Prostate gland (tissue), 2 donors: ENCODE results near the gene OSBPL3. TPM values are rescaled to one million over a fixed set of nuclear protein-coding genes. Genes with fewer than 3 reads are reported as not detected.

Experiments used
- DNase-seq: peaks from one replicate; pipeline ENCODE4 v3.0.0-alpha.2; 2019; ENCODE audit warnings: low spot score
- H3K27ac ChIP-seq, 2 donors: fragments of 200-600 bp; sonication (generic); 2 replicates each; pipeline ENCODE4 v1.5.1; 2017 to 2019
- H3K27me3 ChIP-seq: fragments of 200-600 bp; sonication (generic); replicated peaks from 2 replicates; pipeline ENCODE4 v1.5.1; 2019; ENCODE audit not compliant: insufficient read depth
- H3K36me3 ChIP-seq, 2 donors: fragments of 200-600 bp; sonication (generic); 1 replicate in 1 of 2; 2 replicates in 1 of 2; pipeline versions ENCODE4 v1.5.1 to v1.8.1; 2017 to 2019
- H3K4me1 ChIP-seq: fragments of 200-600 bp; sonication (generic); replicated peaks from 2 replicates; pipeline ENCODE4 v1.5.1; 2019
- H3K4me3 ChIP-seq, 2 donors: fragments of 200-600 bp; sonication (generic); 2 replicates each; pipeline ENCODE4 v1.5.1; 2017 to 2019
- H3K9me3 ChIP-seq: fragments of 200-600 bp; sonication (generic); 2 replicates; pipeline ENCODE4 v1.5.1; 2017
- POLR2A ChIP-seq: fragments of 450-650 bp; IDR thresholded peaks from one replicate; pipeline ENCODE4 v1.6.1; 2016; ENCODE audit warnings: antibody characterized with exemption, mild to moderate bottlenecking
- POLR2AphosphoS5 ChIP-seq: sonication (generic); formaldehyde crosslinking; IDR thresholded peaks from one replicate; pipeline ENCODE4 v1.6.1; 2017; ENCODE audit warnings: antibody characterized with exemption
- WGBS: methylation state at CpG from one replicate; pipeline ENCODE4 v1.1.5; 2018; 5-methylcytosine and 5-hydroxymethylcytosine counted together
- intact Hi-C: fragments of 100-400 bp; cut with DNase I; formaldehyde crosslinking; loops from one replicate; pipeline ENCODE4 v1.14.2; 2022
- total RNA-seq, 2 donors: library from RNA; depleted of rRNA; stranded (reverse); fragments of >200 nt; gene quantifications; one replicate each; pipeline ENCODE4 v1.1.0, GENCODE V29; 2016
- TF ChIP-seq, protein P1 (sequence below), 4 experiments: fragments of 200-600 bp in 2 of 4; fragments of 450-650 bp in 2 of 4; sonication (generic) in 2 of 4; IDR thresholded peaks; 1 replicate in 3 of 4; 2 replicates in 1 of 4; pipeline ENCODE4 v1.5.1; 2016 to 2019; ENCODE audit warnings: antibody characterized with exemption in 4 of 4, mild to moderate bottlenecking in 2 of 4, moderate library complexity in 2 of 4

OSBPL3 gene
- total RNA-seq, 2 donors from 2014 or later = 3.1 to 6.3 TPM

DNA sequence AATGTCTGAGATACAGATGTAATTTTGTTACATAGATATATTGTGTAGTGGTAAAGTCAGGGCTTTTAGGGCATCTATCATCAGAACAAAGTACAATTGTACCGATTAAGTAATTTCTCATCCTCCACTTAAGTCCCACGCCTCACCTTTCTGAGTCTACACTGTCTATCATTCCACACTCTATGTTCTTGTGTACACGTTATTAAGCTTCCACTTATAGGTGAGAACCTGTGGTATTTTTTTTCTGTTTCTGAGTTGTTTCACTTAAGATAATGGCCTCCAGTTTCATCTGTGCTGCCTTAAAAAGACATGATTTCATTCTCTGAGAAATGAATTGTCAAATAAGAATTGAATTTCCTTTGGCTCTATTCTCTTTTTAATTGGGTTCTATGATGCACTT is 15.5 kb upstream of the OSBPL3 start:
- intact Hi-C loops = no loop called here
- H3K27me3 ChIP-seq = no peaks in the 10 kb centered on the region
- DNase-seq = no peak
- no peak overlapping the region for H3K4me3 ChIP-seq
- H3K4me1 ChIP-seq = no peaks in the 10 kb centered on the region
- TF ChIP-seq, protein P1, sequence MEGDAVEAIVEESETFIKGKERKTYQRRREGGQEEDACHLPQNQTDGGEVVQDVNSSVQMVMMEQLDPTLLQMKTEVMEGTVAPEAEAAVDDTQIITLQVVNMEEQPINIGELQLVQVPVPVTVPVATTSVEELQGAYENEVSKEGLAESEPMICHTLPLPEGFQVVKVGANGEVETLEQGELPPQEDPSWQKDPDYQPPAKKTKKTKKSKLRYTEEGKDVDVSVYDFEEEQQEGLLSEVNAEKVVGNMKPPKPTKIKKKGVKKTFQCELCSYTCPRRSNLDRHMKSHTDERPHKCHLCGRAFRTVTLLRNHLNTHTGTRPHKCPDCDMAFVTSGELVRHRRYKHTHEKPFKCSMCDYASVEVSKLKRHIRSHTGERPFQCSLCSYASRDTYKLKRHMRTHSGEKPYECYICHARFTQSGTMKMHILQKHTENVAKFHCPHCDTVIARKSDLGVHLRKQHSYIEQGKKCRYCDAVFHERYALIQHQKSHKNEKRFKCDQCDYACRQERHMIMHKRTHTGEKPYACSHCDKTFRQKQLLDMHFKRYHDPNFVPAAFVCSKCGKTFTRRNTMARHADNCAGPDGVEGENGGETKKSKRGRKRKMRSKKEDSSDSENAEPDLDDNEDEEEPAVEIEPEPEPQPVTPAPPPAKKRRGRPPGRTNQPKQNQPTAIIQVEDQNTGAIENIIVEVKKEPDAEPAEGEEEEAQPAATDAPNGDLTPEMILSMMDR (IDR thresholded peaks at IDR 0.05) = no peak
- TF ChIP-seq POLR2A (no peak), POLR2AphosphoS5 (no peak)
- H3K36me3 ChIP-seq = no peaks in the 10 kb centered on the region
- WGBS = 62% methylated on average over 3 of the region's 3 CpGs
- no peak overlapping the region for H3K27ac ChIP-seq
- no peaks in the 10 kb centered on the region for H3K9me3 ChIP-seq

DNA sequence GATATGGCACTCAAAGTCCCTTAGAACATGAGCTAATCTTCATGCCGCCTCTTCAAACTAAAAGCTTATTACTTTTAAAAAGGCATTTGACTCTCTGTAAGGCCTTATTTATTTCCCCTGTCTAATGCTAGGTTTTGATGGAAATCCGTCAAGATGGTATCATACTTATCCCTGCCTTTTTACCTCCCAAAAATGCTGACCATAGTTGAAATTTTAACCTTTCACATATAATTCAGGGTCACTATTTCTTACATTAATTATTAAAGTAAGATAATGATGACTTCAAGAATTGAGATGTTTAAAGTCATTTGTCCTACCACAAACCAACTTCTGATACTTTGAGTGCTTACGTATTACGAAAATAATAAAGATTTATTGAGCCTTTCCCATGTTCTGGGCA is 12.3 kb upstream of the OSBPL3 start:
- Histone ChIP-seq H3K27ac (no peak overlapping the region), H3K4me1 (no peaks in the 10 kb centered on the region), H3K27me3 (no peaks in the 10 kb centered on the region), H3K9me3 (no peaks in the 10 kb centered on the region), H3K36me3 (no peaks in the 10 kb centered on the region), H3K4me3 (no peak overlapping the region)
- intact Hi-C loops = no loop called here
- no peak for DNase-seq
- TF ChIP-seq, protein P1 (IDR thresholded peaks at IDR 0.05) = no peak
- TF ChIP-seq POLR2AphosphoS5 (no peak), POLR2A (no peak)
- 96% methylated on average over 4 of the region's 4 CpGs for WGBS

DNA sequence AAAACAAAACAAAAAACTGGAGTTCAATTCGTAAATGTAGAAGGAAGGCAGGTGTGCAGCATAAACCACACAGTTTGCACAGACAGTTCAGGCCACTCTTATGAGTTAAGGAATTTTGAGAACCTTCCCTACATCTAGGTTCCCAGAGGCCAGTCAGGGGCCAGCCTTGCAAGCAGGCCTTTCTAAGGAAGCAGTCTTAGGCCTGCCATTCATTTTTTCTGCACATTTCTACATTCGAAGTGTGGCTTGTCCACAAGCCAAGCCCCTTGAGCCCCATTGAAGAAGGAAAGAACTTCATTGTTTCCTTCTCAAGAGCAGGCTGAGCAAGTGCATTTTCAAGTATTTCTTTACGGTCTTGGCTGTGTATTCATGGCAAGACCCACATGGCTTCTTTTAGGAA is 11.4 kb upstream of the OSBPL3 start:
- Histone ChIP-seq H3K27ac (no peak overlapping the region), H3K36me3 (no peaks in the 10 kb centered on the region), H3K4me3 (no peak overlapping the region), H3K27me3 (no peaks in the 10 kb centered on the region), H3K4me1 (no peaks in the 10 kb centered on the region), H3K9me3 (no peaks in the 10 kb centered on the region)
- WGBS = 90% methylated on average over 3 of the region's 3 CpGs
- TF ChIP-seq POLR2A (no peak), POLR2AphosphoS5 (no peak)
- TF ChIP-seq, protein P1 (IDR thresholded peaks at IDR 0.05) = no peak
- no peak for DNase-seq
- intact Hi-C loops = no loop called here

DNA sequence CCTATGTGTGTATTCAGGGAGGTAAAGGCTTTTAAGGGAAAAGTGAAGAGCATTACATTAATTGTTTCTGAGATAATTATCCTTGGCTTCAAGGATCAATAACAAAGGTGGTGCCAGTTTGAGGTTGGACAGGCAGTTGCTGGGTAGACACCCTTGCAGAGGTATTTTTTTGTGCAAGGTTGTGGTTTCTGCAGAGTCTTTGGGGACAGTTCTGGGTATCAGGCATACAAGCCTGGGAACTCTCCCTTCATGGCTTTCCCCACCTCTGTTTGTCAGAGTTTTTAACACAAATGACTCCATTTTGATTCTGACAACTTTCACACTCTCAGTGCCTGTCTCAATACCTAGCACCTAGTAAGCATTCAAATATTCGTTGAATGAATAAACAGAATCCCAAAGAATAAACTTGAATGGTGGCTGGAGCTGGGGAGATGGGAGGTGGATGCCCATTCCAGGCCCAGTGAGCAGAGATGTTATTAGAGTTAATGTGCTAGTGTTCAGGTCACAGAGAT is 7.4 kb upstream of the OSBPL3 start:
- TF ChIP-seq POLR2AphosphoS5 (no peak), POLR2A (no peak)
- TF ChIP-seq, protein P1 (IDR thresholded peaks at IDR 0.05) = no peak
- Histone ChIP-seq H3K9me3 (no peaks in the 10 kb centered on the region), H3K27me3 (no peaks in the 10 kb centered on the region), H3K27ac (no peak overlapping the region), H3K4me3 (no peak overlapping the region), H3K4me1 (no peaks in the 10 kb centered on the region), H3K36me3 (no peaks in the 10 kb centered on the region)
- WGBS = 86% methylated on average over 1 of the region's 1 CpG
- intact Hi-C loops = no loop called here
- DNase-seq = no peak

DNA sequence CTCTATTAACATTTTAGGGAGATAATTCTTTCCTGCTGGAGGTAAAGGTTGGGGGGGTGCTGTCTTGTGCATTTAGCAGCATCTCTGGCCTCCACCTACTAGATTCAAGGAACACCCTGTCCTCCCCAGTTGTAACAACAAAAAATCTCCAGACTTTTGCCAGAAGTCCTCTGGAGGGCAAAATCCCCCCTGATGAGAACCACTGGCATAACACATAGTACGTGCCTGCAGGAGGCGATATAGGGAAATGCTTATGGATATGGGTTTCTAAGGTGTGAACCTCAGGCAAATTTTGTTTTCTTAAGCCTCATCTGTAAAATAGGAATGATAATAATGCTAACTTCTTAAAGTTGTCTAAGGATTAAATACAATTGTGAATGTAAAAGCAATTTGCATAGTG is 2.9 kb upstream of the OSBPL3 start:
- Histone ChIP-seq H3K27ac (no peak overlapping the region), H3K4me3 (no peak overlapping the region), H3K4me1 (no peaks in the 10 kb centered on the region), H3K36me3 (no peaks in the 10 kb centered on the region), H3K27me3 (no peaks in the 10 kb centered on the region), H3K9me3 (no peaks in the 10 kb centered on the region)
- intact Hi-C loops = loop anchor here (5.0 kb wide), 1 partner anchor 161 kb away; no protein-coding TSS in a partner anchor
- WGBS = 93% methylated on average over 2 of the region's 2 CpGs
- TF ChIP-seq, protein P1 (IDR thresholded peaks at IDR 0.05) = no peak
- TF ChIP-seq POLR2AphosphoS5 = no peak
- TF ChIP-seq POLR2A = no peak
- DNase-seq = no peak
